Measurements from ENCODE around the gene RUSC2.

GRCh38 chr9:35522187-35522586 is 32.3 kb downstream of the RUSC2 start:
- no peak for TF ChIP-seq CTCF (IDR thresholded peaks at IDR 0.05)
- no peak for TF ChIP-seq POLR2A (IDR thresholded peaks at IDR 0.05)
